GM12878 (cell line): ENCODE data around the gene CCDC187. TPM values are rescaled to one million over a fixed set of nuclear protein-coding genes. Genes with fewer than 3 reads are reported as not detected.

Experiments
- ATAC-seq: fragments of 200-7000 bp; cut with Tn5 transposase; 3 replicates; pipeline ENCODE4 v1.9.1; 2020; ENCODE audit warnings: mild to moderate bottlenecking, moderate library complexity
- BruUV-seq: library from RNA; stranded (reverse); fragments of 400-500 nt; replicated peaks from 2 replicates; lab custom pipeline; 2021; lab: Mats Ljungman, UMichigan
- CTCF ChIA-PET: fragments of 300-600 bp; sonication (Branson Sonifier 250); formaldehyde crosslinking; extraction: SDS; loops from one replicate; lab custom pipeline; 2021; ENCODE audit warnings: inconsistent platforms; lab: Yijun Ruan, JAX
- POLR2A ChIA-PET: fragments of 350-600 bp; formaldehyde crosslinking; extraction: SDS; loops from one replicate; lab custom pipeline; 2021; ENCODE audit warnings: inconsistent platforms; lab: Charles Lee
- RAD21 ChIA-PET: fragments of 300-600 bp; sonication (Branson Sonifier 250); formaldehyde crosslinking; loops from one replicate; lab custom pipeline; 2023; ENCODE audit warnings: antibody characterized with exemption; ENCODE audit not compliant: unreplicated experiment; lab: Charles Lee
- SMC1A ChIA-PET: fragments of 300-600 bp; sonication (Branson Sonifier 250); formaldehyde crosslinking; loops from one replicate; lab custom pipeline; 2023; ENCODE audit not compliant: unreplicated experiment, uncharacterized antibody; lab: Charles Lee
- DNase-seq: peaks from one replicate; pipeline ENCODE4 v3.0.0-alpha.2; 2011; ENCODE audit warnings: low read depth, low spot score
- FAIRE-seq: peaks from 3 replicates; lab custom pipeline; 2011; peaks lifted over from hg19 to GRCh38; lab: Jason Lieb, UNC
- H2AFZ ChIP-seq: 2 replicates; pipeline ENCODE4 v1.6.0; 2011; ENCODE audit warnings: low read depth, low read length, control low read depth; ENCODE audit not compliant: control insufficient read depth
- H3K27ac ChIP-seq: 2 replicates; pipeline ENCODE4 v1.5.1; 2011; ENCODE audit warnings: control low read depth; ENCODE audit not compliant: control insufficient read depth, insufficient read depth
- H3K27me3 ChIP-seq, 2 experiments: replicated peaks in 1 of 2; 2 replicates each; pipeline versions ENCODE4 v1.6.0 to v1.6.1; 2011; ENCODE audit warnings: low read length in 1 of 2; ENCODE audit not compliant: control insufficient read depth in 2 of 2, insufficient read depth in 2 of 2
- H3K36me3 ChIP-seq, 2 experiments: 2 replicates each; pipeline ENCODE4 v1.5.1; 2011; ENCODE audit warnings: low read length in 1 of 2; ENCODE audit not compliant: control insufficient read depth in 2 of 2, insufficient read depth in 2 of 2
- H3K4me1 ChIP-seq: 2 replicates; pipeline ENCODE4 v1.6.1; 2011; ENCODE audit warnings: mild to moderate bottlenecking, low read length, moderate library complexity, mixed read lengths; ENCODE audit not compliant: control insufficient read depth, insufficient read depth
- H3K4me2 ChIP-seq: 2 replicates; pipeline ENCODE4 v1.6.0; 2011; ENCODE audit warnings: control low read depth; ENCODE audit not compliant: control insufficient read depth, insufficient read depth
- H3K4me3 ChIP-seq: fragments of 200-600 bp; sonication (generic); 2 replicates; pipeline ENCODE4 v1.5.1; 2016
- H3K79me2 ChIP-seq: 2 replicates; pipeline ENCODE4 v1.6.0; 2011; ENCODE audit warnings: low read length; ENCODE audit not compliant: control insufficient read depth, insufficient read depth
- H3K9ac ChIP-seq: 2 replicates; pipeline ENCODE4 v1.8.0; 2011; ENCODE audit warnings: low read length, control low read depth, mixed read lengths; ENCODE audit not compliant: control insufficient read depth, insufficient read depth
- H3K9me3 ChIP-seq: replicated peaks from 3 replicates; pipeline ENCODE4 v1.5.1; 2011; ENCODE audit warnings: mild to moderate bottlenecking, low read length; ENCODE audit not compliant: control insufficient read depth, insufficient read depth
- H4K20me1 ChIP-seq: 2 replicates; pipeline ENCODE4 v1.6.0; 2011; ENCODE audit not compliant: control insufficient read depth, insufficient read depth
- ATF7 ChIP-seq: fragments of 450-650 bp; IDR thresholded peaks from 2 replicates; pipeline ENCODE4 v1.6.1; 2016; ENCODE audit warnings: low read depth, mild to moderate bottlenecking
- BMI1 ChIP-seq: fragments of 450-650 bp; IDR thresholded peaks from 2 replicates; pipeline ENCODE4 v1.6.1; 2016; ENCODE audit warnings: mild to moderate bottlenecking, moderate library complexity, borderline replicate concordance
- BRCA1 ChIP-seq: IDR thresholded peaks from 2 replicates; pipeline ENCODE4 v1.6.1; 2011; ENCODE audit warnings: low read depth, low read length, improper control_type of control experiment
- EP300 ChIP-seq, 2 experiments: fragments of 150-350 bp in 1 of 2; IDR thresholded peaks; 2 replicates each; pipeline ENCODE4 v1.6.1; 2011 to 2012; ENCODE audit warnings: low read depth in 2 of 2, low read length in 2 of 2, borderline replicate concordance in 1 of 2, improper control_type of control experiment in 1 of 2, inconsistent platforms in 1 of 2; ENCODE audit not compliant: control insufficient read depth in 1 of 2
- IKZF2 ChIP-seq, 2 experiments: fragments of 450-650 bp; IDR thresholded peaks; 2 replicates each; pipeline ENCODE4 v1.6.1; 2017; ENCODE audit warnings: mild to moderate bottlenecking in 2 of 2, moderate library complexity in 2 of 2
- KAT2A ChIP-seq: conservative IDR thresholded peaks from 2 replicates; pipeline ENCODE4 v1.6.1; 2011; ENCODE audit warnings: low read depth, low read length; ENCODE audit not compliant: control insufficient read depth
- KDM1A ChIP-seq: fragments of 200-600 bp; sonication (generic); IDR thresholded peaks from 2 replicates; pipeline ENCODE4 v1.6.1; 2016; ENCODE audit warnings: borderline replicate concordance
- KLF5 ChIP-seq: fragments of 450-650 bp; IDR thresholded peaks from 2 replicates; pipeline ENCODE4 v1.6.1; 2014; ENCODE audit warnings: mild to moderate bottlenecking; ENCODE audit not compliant: partially characterized antibody
- MEF2A ChIP-seq: IDR thresholded peaks from 2 replicates; pipeline ENCODE4 v1.6.1; 2011; ENCODE audit warnings: low read depth, mild to moderate bottlenecking, low read length, moderate library complexity; ENCODE audit not compliant: insufficient read depth
- MYC ChIP-seq: IDR thresholded peaks from 2 replicates; pipeline ENCODE4 v1.6.1; 2011; ENCODE audit warnings: mild to moderate bottlenecking, low read length, moderate library complexity, inconsistent platforms; ENCODE audit not compliant: insufficient read depth, insufficient replicate concordance, insufficient read length, severe bottlenecking
- NFIC ChIP-seq: IDR thresholded peaks from 2 replicates; pipeline ENCODE4 v1.6.1; 2012; ENCODE audit warnings: low read depth, mild to moderate bottlenecking, inconsistent platforms, low read length, moderate library complexity
- POLR2AphosphoS5 ChIP-seq: IDR thresholded peaks from 2 replicates; pipeline ENCODE4 v1.6.1; 2011; ENCODE audit warnings: mild to moderate bottlenecking, low read length, inconsistent platforms
- RCOR1 ChIP-seq: conservative IDR thresholded peaks from 2 replicates; pipeline ENCODE4 v1.6.1; 2012; ENCODE audit warnings: low read depth, low read length, improper control_type of control experiment
- STAT3 ChIP-seq: IDR thresholded peaks from 2 replicates; pipeline ENCODE4 v1.6.1; 2011; ENCODE audit warnings: low read depth, low read length, improper control_type of control experiment
- SUZ12 ChIP-seq: fragments of 200-600 bp; sonication (generic); IDR thresholded peaks from one replicate; pipeline ENCODE4 v1.6.1; 2018; ENCODE audit warnings: antibody characterized with exemption, mild to moderate bottlenecking; ENCODE audit not compliant: unreplicated experiment
- TCF12 ChIP-seq: IDR thresholded peaks from 2 replicates; pipeline ENCODE4 v1.6.1; 2011; ENCODE audit warnings: low read depth, mild to moderate bottlenecking, low read length
- YY1 ChIP-seq: IDR thresholded peaks from 2 replicates; pipeline ENCODE4 v1.6.1; 2011; ENCODE audit warnings: low read depth, mild to moderate bottlenecking, low read length
- WGBS: methylation state at CpG from one replicate; pipeline ENCODE4 v1.1.6; 2016; ENCODE audit warnings: low lambda C conversion rate; ENCODE audit not compliant: insufficient replicate concordance, insufficient coverage; ENCODE audit errors: missing lambda C conversion rate; 5-methylcytosine and 5-hydroxymethylcytosine counted together
- in situ Hi-C: fragments of 300-500 bp; cut with MboI; formaldehyde crosslinking; loops from 9 replicates; pipeline ENCODE4 v1.14.3; 2018; ENCODE audit warnings: mixed read lengths
- intact Hi-C: fragments of 100-400 bp; cut with micrococcal nuclease; formaldehyde crosslinking; loops from one replicate; pipeline ENCODE4 v1.14.2; 2022; ENCODE audit not compliant: unreplicated experiment
- polyA plus RNA-seq, 11 experiments: library from polyadenylated mRNA; depleted of rRNA in 4 of 11; unstranded in 6 of 11; stranded (reverse) in 5 of 11; fragments of >200 nt; fragmentation: Nextera tagmentation in 4 of 11; fragmentation: Illumina TruSeq in 1 of 11; extraction: Ambion mirVana in 4 of 11; extraction: Trizol in 1 of 11; gene quantifications; 1 replicate in 1 of 11; 2 replicates in 10 of 11; pipeline versions ENCODE4 v1.2.1 to v1.2.3, GENCODE V29; 2011 to 2016; ENCODE audit warnings: inconsistent platforms in 2 of 11, missing spikeins in 2 of 11, low read depth in 1 of 11
- total RNA-seq, 4 experiments: library from RNA; depleted of rRNA in 3 of 4; stranded (reverse); fragments of >200 nt in 3 of 4; fragmentation: Illumina TruSeq in 1 of 4; extraction: Trizol in 1 of 4; gene quantifications; 2 replicates each; pipeline versions ENCODE4 v1.2.1 to v1.2.3, GENCODE V29; 2013 to 2021

The CCDC187 gene
- total and polyA plus RNA-seq, 10 of the 15 experiments (the other 5 are each of a cell fraction or from before 2014, with no cell fraction given): 0.04 to 0.23 (median 0.04) TPM; not detected in 7

DNA sequence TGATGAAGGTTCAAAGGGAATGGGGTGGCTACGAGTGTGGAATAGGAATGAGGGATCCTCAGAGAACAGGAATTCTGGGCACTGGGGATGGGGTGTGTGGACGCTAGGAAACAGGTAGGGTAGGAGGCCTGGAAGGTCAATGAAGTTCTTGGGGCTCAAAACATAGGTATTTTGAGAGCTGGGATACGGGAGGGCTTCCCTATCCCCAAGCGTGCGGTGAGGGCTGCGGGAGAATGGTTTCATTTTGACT is 59.0 kb downstream of the CCDC187 start:
- in situ Hi-C loops: no loop called here
- intact Hi-C loops: no loop called here
- Histone ChIP-seq H3K36me3 (no peaks in the 10 kb centered on the region), H3K4me2 (peak overlapping the region; percentile 64), H2AFZ (no peak overlapping the region), H4K20me1 (peaks cover 4% of the 10 kb centered on the region; the same call in 1 of the 2 replicates), H3K4me1 (peaks cover 32% of the 10 kb centered on the region), H3K27ac (peak overlapping the region; percentile 75), H3K4me3 (peak overlapping the region; percentile 80), H3K9ac (peak overlapping the region; percentile 65), H3K79me2 (peaks cover 49% of the 10 kb centered on the region), H3K27me3 (peaks cover 0 to 1% of the 10 kb centered on the region in 2 experiments; a peak in 2 of 4 replicates), H3K9me3 (no peaks in the 10 kb centered on the region)
- ChIA-PET SMC1A (no interaction called here), RAD21 (no interaction called here), POLR2A (interaction anchor here (1.6 kb wide), 1 partner anchor 17 kb away, joined by 3 read pairs; no protein-coding TSS in a partner anchor), CTCF (no interaction called here)
- no TSS peak for BruUV-seq
- no peak for ATAC-seq
- peak in 1 of 2 experiments; percentile 19; a peak in 1 of 4 replicates for TF ChIP-seq IKZF2 (IDR thresholded peaks at IDR 0.05)
- no peak for TF ChIP-seq KLF5
- no peak for FAIRE-seq
- 6% methylated on average over 6 of the region's 6 CpGs for WGBS
- DNase-seq: no peak

DNA sequence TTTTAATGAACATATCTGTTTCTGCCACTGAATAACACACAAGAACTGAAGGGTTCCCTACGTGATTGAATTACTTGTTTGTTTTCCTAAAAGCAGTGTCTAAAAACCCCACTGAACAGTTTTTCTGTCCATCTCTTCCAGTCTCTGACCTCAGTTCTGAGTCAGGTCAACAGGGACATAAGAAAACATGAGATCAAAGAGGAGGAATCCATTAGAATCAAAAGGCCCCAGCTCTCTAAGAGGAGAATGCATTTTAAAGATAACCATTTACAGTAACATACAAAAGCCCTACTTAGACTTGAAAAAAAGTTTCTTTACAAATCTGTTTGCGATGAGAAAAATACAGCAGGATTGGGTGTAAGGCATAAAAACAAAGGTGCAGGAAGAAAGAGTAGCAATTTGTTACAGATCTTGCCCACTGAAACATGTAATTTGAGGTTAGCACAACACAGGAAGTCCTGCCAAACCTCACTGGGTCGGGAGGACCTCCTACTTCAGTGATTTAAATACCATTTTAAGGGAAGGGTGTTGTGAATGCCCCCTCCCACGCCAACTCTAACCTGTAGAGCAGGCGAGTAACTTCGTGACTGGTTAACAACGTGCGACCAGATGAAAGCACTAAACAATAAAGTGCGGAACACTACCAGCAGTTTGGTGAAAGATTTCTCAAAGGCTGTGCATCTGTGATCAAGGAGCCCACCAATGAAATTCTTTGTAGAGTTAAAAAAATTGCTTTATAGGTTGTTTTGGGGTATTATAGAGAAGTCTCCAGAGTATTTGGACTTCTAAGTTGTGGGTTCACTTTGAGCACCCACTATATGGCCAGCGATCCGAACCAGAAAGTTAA is 59.5 kb downstream of the CCDC187 start:
- Histone ChIP-seq H3K27me3 (peaks cover 0 to 1% of the 10 kb centered on the region in 2 experiments; a peak in 2 of 4 replicates), H3K9ac (peak overlapping the region; percentile 65), H2AFZ (no peak overlapping the region), H4K20me1 (peaks cover 4% of the 10 kb centered on the region; the same call in 1 of the 2 replicates), H3K4me3 (peak overlapping the region; percentile 80), H3K79me2 (peaks cover 53% of the 10 kb centered on the region), H3K27ac (peak overlapping the region; percentile 75), H3K4me2 (peak overlapping the region; percentile 64), H3K36me3 (no peaks in the 10 kb centered on the region; a peak in 1 of 4 replicates), H3K4me1 (peaks cover 38% of the 10 kb centered on the region), H3K9me3 (no peaks in the 10 kb centered on the region)
- ChIA-PET CTCF (interaction anchor here (0.7 to 3.2 kb wide), 2 partner anchors 18 to 23 kb away, joined by 3 to 30 read pairs; no protein-coding TSS in a partner anchor), RAD21 (interaction anchor here (1.5 kb wide), 1 partner anchor 23 kb away, joined by 7 read pairs; no protein-coding TSS in a partner anchor), SMC1A (interaction anchor here (0.6 to 0.8 kb wide), 2 partner anchors 402 to 1519 kb away, joined by 3 read pairs; no protein-coding TSS in a partner anchor), POLR2A (interaction anchor here (1.6 kb wide), 1 partner anchor 16 kb away, joined by 3 read pairs; no protein-coding TSS in a partner anchor)
- no TSS peak for BruUV-seq
- in situ Hi-C loops: no loop called here
- under 1% methylated on average over 11 of the region's 11 CpGs for WGBS
- DNase-seq (peak; percentile 76), ATAC-seq (peak; percentile 73), FAIRE-seq (peak; percentile 98)
- intact Hi-C loops: no loop called here
- no peak for TF ChIP-seq MEF2A
- TF ChIP-seq KAT2A: no peak
- peak; percentile 41; the same call in 1 of the 2 replicates for TF ChIP-seq NFIC
- no peak for TF ChIP-seq RCOR1
- TF ChIP-seq YY1: no peak
- peak in 1 of 2 experiments; percentile 29; a peak in 1 of 4 replicates for TF ChIP-seq EP300 (IDR thresholded peaks at IDR 0.05; ENCODE audit: borderline replicate concordance in 1 of 2, control insufficient read depth in 1 of 2, low read depth in 2 of 2, low read length in 2 of 2)
- 0 out of 2 replicates have a peak, but pooled peaks have one; percentile 42 for TF ChIP-seq ATF7
- TF ChIP-seq TCF12: 0 out of 2 replicates have a peak, but pooled peaks have one; percentile 16
- TF ChIP-seq POLR2AphosphoS5: peak; percentile 59
- no peak for TF ChIP-seq STAT3
- TF ChIP-seq MYC: no peak
- TF ChIP-seq SUZ12: no peak
- TF ChIP-seq BMI1: no peak
- TF ChIP-seq KDM1A: no peak
- TF ChIP-seq BRCA1: no peak
